Germinal center (tissue), 1 donor: Measurements from ENCODE around the gene DNAJA1.
"Not testable (repeated sequence)": the region's sequence is repeated elsewhere in the genome, so short reads cannot be mapped to it uniquely, and the experiment has no call there.

Experiments used
- DNase-seq: peaks from one replicate; pipeline ENCODE4 v3.0.0; 2012; ENCODE audit warnings: mixed read lengths, low spot score

The DNAJA1 gene

DNA sequence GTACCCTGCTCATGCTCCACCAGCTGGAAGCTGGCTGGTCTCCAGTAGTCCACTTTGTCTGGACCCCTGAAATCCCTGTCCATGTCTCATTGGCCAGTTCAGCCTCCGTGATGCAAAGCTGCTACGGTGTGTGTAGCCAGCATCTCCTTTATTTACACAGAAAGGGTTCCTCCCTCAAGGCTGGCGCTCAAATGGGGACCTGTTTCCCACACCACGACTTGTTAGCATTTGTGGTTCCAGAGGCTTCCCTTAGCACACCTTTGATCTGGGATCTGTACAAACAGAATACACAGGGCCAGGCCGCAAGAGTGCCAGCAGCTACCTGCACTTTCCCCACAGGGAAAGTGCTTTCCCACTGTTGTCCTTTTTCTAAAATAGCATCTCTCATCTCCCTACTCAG, 57.1 kb downstream of the DNAJA1 start:
- no peak for DNase-seq

DNA sequence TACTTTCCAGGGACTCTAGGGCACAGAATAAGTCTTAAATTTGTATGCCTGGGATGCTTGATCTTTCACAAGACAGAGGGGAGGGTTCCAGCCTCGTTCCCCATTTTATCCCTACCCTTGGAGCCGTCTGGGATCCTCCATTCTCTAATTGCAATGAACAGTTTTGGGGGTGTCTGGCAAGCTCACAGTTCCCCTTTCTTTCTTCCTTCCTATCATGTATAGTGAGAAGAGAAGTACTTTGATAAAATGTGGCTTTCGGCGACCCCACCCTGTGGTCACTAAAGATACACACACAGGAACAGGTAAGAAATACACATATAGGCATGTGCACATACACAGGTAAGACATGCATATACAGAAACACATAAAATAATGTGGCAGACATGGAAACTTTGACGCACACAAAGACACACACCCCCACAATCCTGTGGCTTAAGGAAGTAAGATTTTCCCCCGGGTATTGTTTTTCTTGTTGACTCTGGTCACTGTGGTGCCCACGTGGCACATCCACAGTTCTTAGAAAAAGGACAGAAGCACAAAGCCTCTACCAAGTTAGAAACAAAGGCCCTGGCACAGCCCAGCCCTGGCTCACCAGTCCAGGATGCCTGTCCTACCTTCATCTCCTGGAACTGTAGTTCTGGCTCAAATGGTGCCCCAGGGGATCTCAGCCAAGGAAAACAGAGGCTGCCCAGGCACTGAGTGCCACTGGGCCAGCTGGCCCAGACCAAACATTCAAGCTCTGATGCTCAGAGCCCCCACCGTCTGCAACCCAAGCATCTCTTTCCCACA, 57.7 kb downstream of the DNAJA1 start:
- no peak for DNase-seq

DNA sequence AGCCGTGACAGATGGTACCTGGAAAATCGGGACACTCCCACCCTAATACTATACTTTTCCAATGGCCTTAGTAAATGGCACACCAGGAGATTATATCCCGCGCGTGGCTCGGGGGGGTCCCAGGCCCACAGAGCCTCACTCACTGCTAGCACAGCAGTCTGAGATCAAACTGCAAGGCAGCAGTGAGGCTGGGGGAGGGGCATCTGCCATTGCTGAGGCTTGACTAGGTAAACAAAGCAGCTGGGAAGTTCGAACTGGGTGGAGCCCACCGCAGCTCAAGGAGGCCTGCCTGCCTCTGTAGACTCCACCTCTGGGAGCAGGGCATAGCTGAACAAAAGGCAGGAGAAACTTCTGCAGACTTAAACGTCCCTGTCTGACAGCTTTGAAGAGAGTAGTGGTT, 60.6 kb downstream of the DNAJA1 start:
- not testable (repeated sequence) for DNase-seq
